Heart left ventricle (tissue), 13 donors: ENCODE results near the gene GTPBP10.

Experiments used
- POLR2A ChIP-seq, 2 donors: fragments of 450-650 bp; IDR thresholded peaks; one replicate each; pipeline ENCODE4 v1.6.1; 2017; ENCODE audit warnings: antibody characterized with exemption in 2 of 2, mild to moderate bottlenecking in 2 of 2, moderate library complexity in 2 of 2
- TF ChIP-seq, protein P1 (sequence below), 12 donors: fragments of 200-600 bp; sonication (generic) in 4 of 12; IDR thresholded peaks; one replicate each; pipeline versions ENCODE4 v1.5.0 to v1.8.0; 2018 to 2022; ENCODE audit warnings: antibody characterized with exemption in 12 of 12, mild to moderate bottlenecking in 5 of 12
- donor health status: ischemic (EF 13 %, LVEDD 7.1; RV severe dilation, severe dysfunction).
- donor health status: DM: no; HTN: yes; CAD: no.
- donor health status: DM: no; HTN: no; CAD: no.
- donor health status: ischemic (EF 25% LVEDD 6.9; RV normal size, moderate dysfunction).
- donor health status: ischemic (EF 25% LVEDD 5.7; RV mildly dilated, moderate dysfunction).
- donor health status: ischemic (EF 35%, LVEDD 5.7; RV mildly dilated, moderate dysfunction).
- donor health status: nonischemic (EF 11% LVEDD 7.7; RV severe dilation, severe dysfunction).
- donor health status: DM: yes; HTN: yes; CAD: no.
- donor health status: PGD.
- donor health status: ischemic (EF 29% LVEDD 5.4; RV normal size, mild dysfunction).
- donor health status: nonischemic (EF 23%, LVEDD 6.1; RV moderate dilation, normal function).

GRCh38 chr7:90334193-90334843, 12.2 kb upstream of the GTPBP10 start:
- TF ChIP-seq, protein P1, sequence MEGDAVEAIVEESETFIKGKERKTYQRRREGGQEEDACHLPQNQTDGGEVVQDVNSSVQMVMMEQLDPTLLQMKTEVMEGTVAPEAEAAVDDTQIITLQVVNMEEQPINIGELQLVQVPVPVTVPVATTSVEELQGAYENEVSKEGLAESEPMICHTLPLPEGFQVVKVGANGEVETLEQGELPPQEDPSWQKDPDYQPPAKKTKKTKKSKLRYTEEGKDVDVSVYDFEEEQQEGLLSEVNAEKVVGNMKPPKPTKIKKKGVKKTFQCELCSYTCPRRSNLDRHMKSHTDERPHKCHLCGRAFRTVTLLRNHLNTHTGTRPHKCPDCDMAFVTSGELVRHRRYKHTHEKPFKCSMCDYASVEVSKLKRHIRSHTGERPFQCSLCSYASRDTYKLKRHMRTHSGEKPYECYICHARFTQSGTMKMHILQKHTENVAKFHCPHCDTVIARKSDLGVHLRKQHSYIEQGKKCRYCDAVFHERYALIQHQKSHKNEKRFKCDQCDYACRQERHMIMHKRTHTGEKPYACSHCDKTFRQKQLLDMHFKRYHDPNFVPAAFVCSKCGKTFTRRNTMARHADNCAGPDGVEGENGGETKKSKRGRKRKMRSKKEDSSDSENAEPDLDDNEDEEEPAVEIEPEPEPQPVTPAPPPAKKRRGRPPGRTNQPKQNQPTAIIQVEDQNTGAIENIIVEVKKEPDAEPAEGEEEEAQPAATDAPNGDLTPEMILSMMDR (IDR thresholded peaks at IDR 0.05) = no peak
- TF ChIP-seq POLR2A (IDR thresholded peaks at IDR 0.05) = no peak
